ELF-1 (cell line): ENCODE results near the gene SF3B4.
A peak's percentile ranks its signal among the peaks of the same experiment; 100 is the strongest.
"Not testable (repeated sequence)": the region's sequence is repeated elsewhere in the genome, so short reads cannot be mapped to it uniquely, and the experiment has no call there.

ENCODE experiments used
- DNase-seq: peaks from one replicate; pipeline ENCODE4 v3.0.0-alpha.2; 2016; ENCODE audit warnings: low read depth, low spot score

SF3B4 gene

DNA sequence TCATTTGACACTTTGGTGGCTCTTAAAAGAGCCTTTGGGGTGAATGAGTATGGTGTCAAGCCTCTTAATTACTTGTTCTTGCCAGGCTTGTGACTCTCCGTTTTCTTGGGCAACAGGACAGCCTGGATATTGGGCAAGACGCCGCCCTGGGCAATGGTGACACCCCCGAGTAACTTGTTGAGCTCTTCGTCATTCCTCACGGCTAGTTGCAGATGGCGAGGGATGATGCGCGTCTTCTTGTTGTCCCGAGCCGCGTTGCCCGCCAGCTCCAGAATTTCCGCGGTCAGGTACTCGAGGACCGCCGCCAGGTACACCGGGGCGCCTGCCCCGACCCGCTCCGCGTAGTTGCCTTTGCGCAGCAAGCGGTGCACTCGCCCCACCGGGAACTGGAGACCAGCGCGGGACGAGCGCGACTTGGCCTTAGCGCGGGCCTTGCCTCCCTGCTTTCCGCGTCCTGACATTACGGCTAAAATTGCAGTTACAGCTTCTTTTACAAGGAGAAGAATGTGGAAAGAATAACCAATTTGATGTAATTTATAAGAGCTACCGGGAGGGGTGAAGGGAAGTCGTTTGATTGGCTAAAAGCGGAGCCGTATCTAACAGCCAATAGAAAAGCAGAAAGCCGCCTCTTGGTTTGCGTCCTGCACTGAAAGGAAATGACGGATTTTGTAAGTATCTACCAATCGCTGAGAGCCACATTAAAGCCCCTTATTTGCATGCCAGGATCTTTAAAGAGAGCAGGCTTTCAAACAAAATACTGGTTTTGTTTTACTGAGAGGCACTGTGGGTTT is 40.0 kb downstream of the SF3B4 start:
- DNase-seq = peak; percentile 98

DNA sequence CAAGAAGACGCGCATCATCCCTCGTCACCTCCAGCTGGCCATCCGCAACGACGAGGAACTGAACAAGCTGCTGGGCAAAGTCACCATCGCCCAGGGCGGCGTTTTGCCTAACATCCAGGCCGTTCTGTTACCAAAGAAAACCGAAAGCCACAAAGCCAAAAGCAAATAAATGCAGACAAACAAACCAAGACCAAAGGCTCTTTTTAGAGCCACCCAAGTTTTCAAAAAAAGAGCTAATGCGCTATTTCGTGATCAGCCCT is 40.5 kb downstream of the SF3B4 start:
- DNase-seq = not testable (repeated sequence)

DNA sequence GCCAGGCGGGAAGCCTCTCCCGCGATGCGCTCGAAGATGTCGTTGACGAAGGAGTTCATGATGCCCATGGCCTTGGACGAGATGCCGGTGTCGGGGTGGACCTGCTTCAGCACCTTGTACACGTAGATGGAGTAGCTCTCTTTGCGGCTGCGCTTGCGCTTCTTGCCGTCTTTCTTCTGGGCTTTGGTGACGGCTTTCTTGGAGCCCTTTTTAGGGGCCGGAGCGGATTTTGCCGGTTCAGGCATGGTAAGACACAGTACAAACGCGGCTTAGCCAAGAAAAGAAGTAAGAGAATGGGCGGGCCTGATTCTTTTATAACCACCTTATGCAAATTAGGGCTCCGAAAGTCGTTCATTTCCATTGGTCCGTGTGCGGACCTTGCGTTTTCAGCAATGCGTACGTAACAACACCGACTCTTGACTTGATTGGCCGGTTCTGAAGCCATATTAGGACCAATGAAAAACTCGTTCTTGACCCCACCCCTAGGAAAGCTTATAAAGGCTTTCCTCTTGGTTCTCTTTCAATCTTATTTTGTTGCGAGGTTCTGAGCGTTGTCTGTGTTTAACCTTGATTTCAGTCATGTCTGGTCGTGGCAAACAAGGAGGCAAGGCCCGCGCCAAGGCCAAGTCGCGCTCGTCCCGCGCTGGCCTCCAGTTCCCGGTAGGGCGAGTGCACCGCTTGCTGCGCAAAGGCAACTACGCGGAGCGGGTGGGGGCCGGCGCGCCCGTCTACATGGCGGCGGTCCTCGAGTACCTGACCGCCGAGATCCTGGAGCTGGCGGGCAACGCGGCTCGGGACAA is 41.0 kb downstream of the SF3B4 start:
- peak; percentile 99 for DNase-seq

GRCh38 chr1:149886121-149886395 is 41.5 kb downstream of the SF3B4 start:
- DNase-seq = not testable (repeated sequence)

GRCh38 chr1:149885339-149886120 is 42.1 kb downstream of the SF3B4 start:
- DNase-seq = peak; percentile 90

DNA sequence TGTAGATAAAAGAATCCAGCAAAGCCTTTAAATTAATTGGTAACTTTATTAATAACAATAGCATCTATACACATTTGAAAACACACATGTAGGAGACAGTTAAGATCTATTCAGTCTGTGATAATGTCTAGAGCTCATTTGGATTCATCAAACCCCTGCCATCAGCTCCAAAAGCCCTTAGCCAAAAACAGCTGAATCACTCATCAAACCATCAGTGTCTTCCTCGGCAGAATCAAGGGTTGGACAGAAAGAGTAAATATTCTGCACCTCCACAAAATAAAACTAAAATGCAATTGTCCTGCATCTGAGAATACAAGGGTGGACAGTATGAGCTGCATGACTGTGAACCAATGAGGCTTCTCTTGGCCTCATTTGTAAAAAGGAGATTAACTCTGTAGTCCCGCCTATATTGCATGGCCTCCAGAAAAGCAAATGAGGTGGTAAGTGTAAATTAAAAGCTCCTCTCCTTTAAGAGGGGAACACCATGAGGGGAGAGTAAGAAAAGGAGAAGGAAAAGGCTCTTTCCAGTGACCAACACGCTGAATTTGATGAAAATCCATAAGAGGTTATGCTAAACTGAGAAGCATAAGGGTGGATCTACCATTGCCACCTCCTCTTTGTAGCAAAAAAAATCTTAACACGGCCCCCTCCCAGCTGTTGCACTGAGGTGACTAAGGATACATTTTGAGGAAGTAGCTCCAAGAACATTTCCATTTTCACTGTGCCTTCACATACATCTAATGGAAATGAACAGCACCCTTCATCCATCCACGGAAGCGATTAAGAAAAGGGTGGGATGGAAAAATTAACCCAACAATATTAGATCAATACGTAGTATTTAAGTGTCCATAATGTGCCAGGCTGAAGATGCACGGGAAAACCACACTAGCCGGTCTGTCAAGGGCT is 42.9 kb downstream of the SF3B4 start:
- no peak for DNase-seq

- DNase-seq = no peak
Observed at GRCh38 chr1:149883598-149884247, 43.9 kb downstream of the SF3B4 start.

DNA sequence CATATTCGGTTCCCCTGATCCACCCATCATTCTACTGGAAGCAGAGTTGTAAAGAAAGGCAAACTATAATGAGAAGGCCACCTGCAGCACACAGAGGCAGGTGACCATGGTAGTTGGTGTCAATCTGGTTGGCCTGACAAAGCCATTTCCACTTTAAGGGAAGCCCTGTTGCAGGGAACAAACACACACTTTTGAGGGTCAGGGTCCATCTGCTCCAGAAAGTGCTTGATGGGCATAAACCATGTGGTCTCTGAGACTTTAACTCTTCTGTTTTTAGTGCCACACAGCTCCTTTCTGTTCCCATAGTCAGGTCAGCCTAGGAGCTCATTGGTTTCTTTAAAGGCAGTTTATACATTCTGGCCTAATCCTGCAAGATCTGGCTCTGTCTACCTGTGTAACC is 45.7 kb downstream of the SF3B4 start:
- no peak for DNase-seq

GRCh38 chr1:149879556-149879955 is 48.0 kb downstream of the SF3B4 start:
- no peak for DNase-seq

- DNase-seq = no peak
Observed at GRCh38 chr1:149877211-149877946, 50.2 kb downstream of the SF3B4 start.
